ENCODE data around the gene FKBP5. TPM values are rescaled to one million over a fixed set of nuclear protein-coding genes. Genes with fewer than 3 reads are reported as not detected.

The FKBP5 gene
- total RNA-seq, 1 donor from 2014 or later: 29.5 TPM

GRCh38 chr6:35640017-35640664, 48.6 kb downstream of the FKBP5 start:
- Histone ChIP-seq H3K4me3 (ENCODE audit: low read depth, low read length) (no peak overlapping the region), H3K27me3 (ENCODE audit: control insufficient read depth, insufficient read depth, low read length) (no peaks in the 10 kb centered on the region), H3K36me3 (ENCODE audit: control insufficient read depth, insufficient read depth, low read length) (peaks cover 17% of the 10 kb centered on the region)
- peak; percentile 75 for DNase-seq (ENCODE audit: low read depth)
- FAIRE-seq: peak; percentile 40
- TF ChIP-seq CTCF (IDR thresholded peaks at IDR 0.05; ENCODE audit: insufficient read depth, low read length, severe bottlenecking): no peak

GRCh38 chr6:35638679-35639078, 50.0 kb downstream of the FKBP5 start:
- no peak overlapping the region for H3K4me3 ChIP-seq (ENCODE audit: low read depth, low read length)
- DNase-seq (ENCODE audit: low read depth) (no peak), FAIRE-seq (no peak)
- no peak for TF ChIP-seq CTCF (IDR thresholded peaks at IDR 0.05; ENCODE audit: insufficient read depth, low read length, severe bottlenecking)
- no peaks in the 10 kb centered on the region for H3K27me3 ChIP-seq (ENCODE audit: control insufficient read depth, insufficient read depth, low read length)
- peaks cover 20% of the 10 kb centered on the region for H3K36me3 ChIP-seq (ENCODE audit: control insufficient read depth, insufficient read depth, low read length)

GRCh38 chr6:35637911-35638310, 50.8 kb downstream of the FKBP5 start:
- TF ChIP-seq CTCF (IDR thresholded peaks at IDR 0.05; ENCODE audit: insufficient read depth, low read length, severe bottlenecking): no peak
- Histone ChIP-seq H3K36me3 (ENCODE audit: control insufficient read depth, insufficient read depth, low read length) (peaks cover 18% of the 10 kb centered on the region), H3K4me3 (ENCODE audit: low read depth, low read length) (no peak overlapping the region), H3K27me3 (ENCODE audit: control insufficient read depth, insufficient read depth, low read length) (no peaks in the 10 kb centered on the region)
- DNase-seq (ENCODE audit: low read depth) (no peak), FAIRE-seq (no peak)

- no peak overlapping the region for H3K4me3 ChIP-seq (ENCODE audit: low read depth, low read length)
- peaks cover 19% of the 10 kb centered on the region for H3K36me3 ChIP-seq (ENCODE audit: control insufficient read depth, insufficient read depth, low read length)
- FAIRE-seq: no peak
- no peaks in the 10 kb centered on the region for H3K27me3 ChIP-seq (ENCODE audit: control insufficient read depth, insufficient read depth, low read length)
- TF ChIP-seq CTCF (IDR thresholded peaks at IDR 0.05; ENCODE audit: insufficient read depth, low read length, severe bottlenecking): no peak
- DNase-seq (ENCODE audit: low read depth): no peak
Measured at GRCh38 chr6:35635601-35636597, 52.8 kb downstream of the FKBP5 start.

GRCh38 chr6:35634316-35634715, 54.4 kb downstream of the FKBP5 start:
- Histone ChIP-seq H3K4me3 (ENCODE audit: low read depth, low read length) (no peak overlapping the region), H3K36me3 (ENCODE audit: control insufficient read depth, insufficient read depth, low read length) (peaks cover 16% of the 10 kb centered on the region), H3K27me3 (ENCODE audit: control insufficient read depth, insufficient read depth, low read length) (no peaks in the 10 kb centered on the region)
- no peak for TF ChIP-seq CTCF (IDR thresholded peaks at IDR 0.05; ENCODE audit: insufficient read depth, low read length, severe bottlenecking)
- DNase-seq (ENCODE audit: low read depth) (no peak), FAIRE-seq (no peak)
